ENCODE results near the gene SEMA3D.

The SEMA3D gene

GRCh38 chr7:85186521-85187241 is at the start of gene SEMA3D:
TSS of gene SEMA3D (minus strand) at chr7:85187056. CDS start at chr7:85121891, 65,165 bp downstream.
- TF ChIP-seq POLR2A (IDR thresholded peaks at IDR 0.05; ENCODE audit: low read depth, low read length): no peak
- FAIRE-seq: no peak
- peak; percentile 62 for DNase-seq (ENCODE audit: insufficient read length, low spot score)

GRCh38 chr7:85234730-85235129 is 47.9 kb upstream of the SEMA3D start:
- TF ChIP-seq POLR2A (IDR thresholded peaks at IDR 0.05; ENCODE audit: low read depth, low read length): no peak
- no peak for FAIRE-seq
- DNase-seq (ENCODE audit: insufficient read length, low spot score): no peak

DNA sequence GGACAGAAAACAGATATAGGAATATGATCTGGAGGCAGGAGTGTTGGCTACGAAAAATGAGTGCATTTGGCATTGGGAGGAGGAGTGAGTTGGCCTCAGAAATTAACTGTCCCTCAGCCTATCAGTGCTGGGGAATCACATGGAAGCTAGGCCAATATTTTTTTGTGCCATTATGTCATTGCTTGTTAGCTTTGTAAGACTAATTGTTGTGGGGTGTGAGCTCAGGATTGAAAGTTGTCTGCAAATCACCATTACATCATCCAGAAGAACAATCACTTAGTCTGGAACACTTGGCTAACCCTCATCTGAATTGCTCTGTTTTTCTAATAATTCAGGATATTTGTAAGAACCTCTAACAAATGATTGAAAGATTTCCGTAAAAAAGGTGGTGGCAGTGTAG is 45.2 kb upstream of the SEMA3D start:
- no peak for TF ChIP-seq POLR2A (IDR thresholded peaks at IDR 0.05; ENCODE audit: low read depth, low read length)
- DNase-seq (ENCODE audit: insufficient read length, low spot score) (no peak), FAIRE-seq (no peak)

- DNase-seq (ENCODE audit: insufficient read length, low spot score) (no peak), FAIRE-seq (no peak)
- no peak for TF ChIP-seq POLR2A (IDR thresholded peaks at IDR 0.05; ENCODE audit: low read depth, low read length)
These were observed 43.8 kb upstream of the SEMA3D start for GRCh38 chr7:85230623-85231022.

- no peak for DNase-seq (ENCODE audit: insufficient read length, low spot score)
- no peak for FAIRE-seq
- TF ChIP-seq POLR2A (IDR thresholded peaks at IDR 0.05; ENCODE audit: low read depth, low read length): no peak
These were observed 42.7 kb upstream of the SEMA3D start for GRCh38 chr7:85229544-85229943.

DNA sequence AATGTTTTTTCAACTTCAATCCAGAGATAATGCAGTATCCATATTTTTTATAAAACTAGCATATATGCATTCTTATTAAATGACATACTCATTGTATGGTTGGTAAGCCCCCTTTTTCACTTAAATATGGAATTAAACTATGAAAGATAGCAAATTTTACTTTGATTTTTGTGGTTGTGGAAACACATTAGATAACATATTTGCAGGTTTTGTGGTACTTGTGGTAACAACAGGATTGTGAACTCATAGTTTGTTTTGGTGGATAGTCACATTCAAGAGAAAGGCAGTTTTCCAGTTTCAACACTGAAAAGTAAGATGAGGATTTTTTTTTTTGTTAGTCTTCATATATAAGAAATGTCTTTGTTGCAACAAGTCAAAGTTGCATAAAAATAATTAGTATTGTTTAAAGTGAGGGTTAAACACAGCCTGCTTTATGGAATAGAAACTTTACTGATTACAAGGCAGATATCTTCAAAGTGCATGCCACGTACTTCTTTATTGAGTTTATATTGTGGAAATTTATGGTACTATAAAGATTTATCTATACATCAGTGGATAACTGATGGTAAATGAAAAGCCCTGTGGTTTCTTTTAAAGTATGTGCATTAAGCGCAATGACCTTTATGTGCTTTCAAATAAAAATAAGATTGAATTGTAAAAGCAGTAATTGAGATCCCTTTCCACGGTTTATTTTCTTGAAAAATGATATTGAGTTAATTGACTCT is 39.7 kb upstream of the SEMA3D start:
- no peak for DNase-seq (ENCODE audit: insufficient read length, low spot score)
- no peak for FAIRE-seq
- no peak for TF ChIP-seq POLR2A (IDR thresholded peaks at IDR 0.05; ENCODE audit: low read depth, low read length)

- FAIRE-seq (no peak), DNase-seq (ENCODE audit: insufficient read length, low spot score) (no peak)
- TF ChIP-seq POLR2A (IDR thresholded peaks at IDR 0.05; ENCODE audit: low read depth, low read length): no peak
These were observed 37.3 kb upstream of the SEMA3D start for GRCh38 chr7:85224171-85224570.

DNA sequence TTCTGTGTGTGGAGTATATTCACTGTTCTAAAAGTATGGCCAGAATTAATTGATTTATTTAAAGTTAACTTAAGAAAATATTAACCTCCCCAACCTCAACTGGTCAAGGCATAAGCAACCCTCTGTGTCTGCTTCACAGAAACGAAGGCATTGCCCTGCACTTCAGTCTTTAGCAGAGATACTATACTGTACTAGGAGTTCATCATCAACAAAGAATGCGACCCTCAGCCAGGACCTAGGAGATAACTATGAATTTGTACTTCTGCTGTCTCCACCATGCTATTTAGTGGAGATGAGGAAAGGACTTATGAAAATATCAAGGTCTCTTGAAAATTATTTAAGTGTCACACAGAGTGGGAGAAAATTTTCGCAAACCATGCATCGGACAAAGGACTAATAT is 35.7 kb upstream of the SEMA3D start:
- DNase-seq (ENCODE audit: insufficient read length, low spot score) (no peak), FAIRE-seq (no peak)
- no peak for TF ChIP-seq POLR2A (IDR thresholded peaks at IDR 0.05; ENCODE audit: low read depth, low read length)

GRCh38 chr7:85221796-85222195 is 34.9 kb upstream of the SEMA3D start:
- TF ChIP-seq POLR2A (IDR thresholded peaks at IDR 0.05; ENCODE audit: low read depth, low read length): no peak
- DNase-seq (ENCODE audit: insufficient read length, low spot score): no peak
- FAIRE-seq: no peak

GRCh38 chr7:85220651-85221050 is 33.8 kb upstream of the SEMA3D start:
- no peak for TF ChIP-seq POLR2A (IDR thresholded peaks at IDR 0.05; ENCODE audit: low read depth, low read length)
- no peak for DNase-seq (ENCODE audit: insufficient read length, low spot score)
- no peak for FAIRE-seq

DNA sequence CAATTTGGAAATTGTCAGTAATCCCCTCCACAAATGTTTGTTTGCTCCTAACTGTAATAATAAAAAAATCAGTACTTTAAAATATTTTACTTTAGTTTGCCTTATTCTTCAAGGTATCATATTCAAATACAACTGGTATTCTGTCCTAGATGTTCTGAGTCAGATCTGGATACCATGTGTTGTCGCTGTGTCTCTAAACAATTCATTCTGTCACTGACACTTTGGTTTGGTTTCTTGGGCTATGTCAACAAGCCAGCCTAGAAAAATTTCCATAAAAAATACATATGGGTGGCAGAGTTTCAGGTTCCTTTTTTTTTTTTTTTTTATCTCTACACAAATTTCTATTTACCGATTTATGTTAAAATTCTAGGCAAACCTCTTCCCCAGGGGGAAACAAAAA is 33.2 kb upstream of the SEMA3D start:
- FAIRE-seq: no peak
- TF ChIP-seq POLR2A (IDR thresholded peaks at IDR 0.05; ENCODE audit: low read depth, low read length): no peak
- no peak for DNase-seq (ENCODE audit: insufficient read length, low spot score)

DNA sequence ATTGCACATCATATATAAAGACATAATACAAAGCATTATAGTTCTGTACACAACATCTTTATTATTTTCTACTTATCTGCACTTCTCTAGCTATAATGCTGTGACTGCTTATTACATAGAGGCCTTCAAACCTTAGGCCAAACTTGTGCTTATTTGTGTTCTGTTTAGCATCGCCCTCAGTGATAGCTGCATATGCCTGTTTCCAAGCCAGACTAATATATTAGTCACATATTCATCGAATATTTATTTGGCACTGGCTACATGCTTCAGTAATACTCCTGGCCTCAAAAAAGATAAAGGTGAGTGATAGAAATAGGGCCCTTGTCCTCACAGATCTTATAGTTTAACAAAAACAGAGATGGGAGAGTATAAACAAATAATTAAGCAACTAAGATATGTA is 30.2 kb upstream of the SEMA3D start:
- FAIRE-seq (no peak), DNase-seq (ENCODE audit: insufficient read length, low spot score) (no peak)
- no peak for TF ChIP-seq POLR2A (IDR thresholded peaks at IDR 0.05; ENCODE audit: low read depth, low read length)

- no peak for TF ChIP-seq POLR2A (IDR thresholded peaks at IDR 0.05; ENCODE audit: low read depth, low read length)
- no peak for DNase-seq (ENCODE audit: insufficient read length, low spot score)
- no peak for FAIRE-seq
These were observed 28.2 kb upstream of the SEMA3D start for GRCh38 chr7:85215098-85215497.

DNA sequence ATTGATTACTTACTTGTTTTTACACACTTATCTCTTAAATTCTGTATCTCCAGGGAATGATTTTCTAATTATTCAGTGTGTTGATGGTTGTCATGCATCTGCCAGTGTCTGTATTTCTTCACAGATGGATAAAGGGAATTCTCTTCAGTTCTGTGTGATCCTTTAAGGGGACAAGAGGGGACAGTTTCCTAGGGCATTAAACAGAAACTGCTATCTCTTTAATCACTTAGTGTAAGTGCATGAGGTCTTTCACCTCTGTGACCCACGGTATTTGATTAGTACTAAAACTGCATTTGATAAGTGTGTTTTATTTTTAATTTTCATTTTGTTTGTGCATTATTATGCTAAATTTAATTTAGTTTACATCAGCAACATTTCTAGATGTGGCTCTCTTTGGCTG is 26.6 kb upstream of the SEMA3D start:
- FAIRE-seq (no peak), DNase-seq (ENCODE audit: insufficient read length, low spot score) (no peak)
- no peak for TF ChIP-seq POLR2A (IDR thresholded peaks at IDR 0.05; ENCODE audit: low read depth, low read length)

DNA sequence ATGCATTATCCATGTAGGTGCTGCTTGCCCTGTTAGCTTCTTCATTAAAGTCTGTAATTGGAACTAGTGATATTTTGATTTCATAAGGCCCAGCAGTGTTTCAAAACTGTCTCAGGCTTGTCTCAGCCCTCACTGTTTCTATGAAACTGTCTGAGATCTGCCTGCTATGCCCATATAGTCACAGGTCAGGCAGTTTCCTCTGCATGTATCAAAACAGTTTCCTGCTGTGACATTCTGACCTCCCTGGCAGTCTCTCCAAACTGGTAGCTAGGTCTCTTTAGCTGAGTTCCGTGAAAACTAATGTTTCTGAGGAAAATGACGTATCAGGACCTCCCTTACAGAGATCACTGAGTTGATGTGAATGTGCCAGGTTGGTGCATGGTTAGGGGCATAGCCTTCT is 18.9 kb upstream of the SEMA3D start:
- no peak for FAIRE-seq
- TF ChIP-seq POLR2A (IDR thresholded peaks at IDR 0.05; ENCODE audit: low read depth, low read length): no peak
- DNase-seq (ENCODE audit: insufficient read length, low spot score): no peak

All from H54 (cell line).